GM12874 (cell line): ENCODE results near the gene MACROD2.

Experiments used
- CTCF ChIP-seq: IDR thresholded peaks from 2 replicates; pipeline ENCODE4 v1.5.1; 2011; ENCODE audit warnings: low read depth, mild to moderate bottlenecking, control low read depth, low read length, moderate library complexity; ENCODE audit not compliant: insufficient read depth

MACROD2 gene

GRCh38 chr20:14478126-14478525 is 482.8 kb downstream of the MACROD2 start:
- no peak for TF ChIP-seq CTCF

GRCh38 chr20:14481863-14482262 is 486.5 kb downstream of the MACROD2 start:
- no peak for TF ChIP-seq CTCF

GRCh38 chr20:14488212-14488611 is 492.9 kb downstream of the MACROD2 start:
- TF ChIP-seq CTCF, result no peak

GRCh38 chr20:14488756-14489479 is 493.6 kb downstream of the MACROD2 start:
- TF ChIP-seq CTCF, result no peak

- TF ChIP-seq CTCF, result no peak
These were observed 494.2 kb downstream of the MACROD2 start for GRCh38 chr20:14489544-14489943.

GRCh38 chr20:14491436-14491835 is 496.1 kb downstream of the MACROD2 start:
- TF ChIP-seq CTCF, result no peak

- no peak for TF ChIP-seq CTCF
These were observed 498.1 kb downstream of the MACROD2 start for GRCh38 chr20:14493408-14493807.
